ENCODE data around the gene RAB17. TPM values are rescaled to one million over a fixed set of nuclear protein-coding genes. Genes with fewer than 3 reads are reported as not detected.
"Not testable (repeated sequence)": the region's sequence is repeated elsewhere in the genome, so short reads cannot be mapped to it uniquely, and the experiment has no call there.

RAB17 gene
- total RNA-seq, 2 experiments from 2014 or later: 0.31 to 0.40 TPM

- H3K4me3 Mint-ChIP-seq: no peak overlapping the region
- no peaks in the 10 kb centered on the region for H3K36me3 Mint-ChIP-seq
- no peaks in the 10 kb centered on the region for H3K4me1 Mint-ChIP-seq
- H3K27ac Mint-ChIP-seq: no peak overlapping the region
- no peaks in the 10 kb centered on the region for H3K27me3 Mint-ChIP-seq
- no peaks in the 10 kb centered on the region for H3K9me3 Mint-ChIP-seq
- no peak for DNase-seq
These were observed 6.9 kb upstream of the RAB17 start for GRCh38 chr2:237597196-237598145.

DNA sequence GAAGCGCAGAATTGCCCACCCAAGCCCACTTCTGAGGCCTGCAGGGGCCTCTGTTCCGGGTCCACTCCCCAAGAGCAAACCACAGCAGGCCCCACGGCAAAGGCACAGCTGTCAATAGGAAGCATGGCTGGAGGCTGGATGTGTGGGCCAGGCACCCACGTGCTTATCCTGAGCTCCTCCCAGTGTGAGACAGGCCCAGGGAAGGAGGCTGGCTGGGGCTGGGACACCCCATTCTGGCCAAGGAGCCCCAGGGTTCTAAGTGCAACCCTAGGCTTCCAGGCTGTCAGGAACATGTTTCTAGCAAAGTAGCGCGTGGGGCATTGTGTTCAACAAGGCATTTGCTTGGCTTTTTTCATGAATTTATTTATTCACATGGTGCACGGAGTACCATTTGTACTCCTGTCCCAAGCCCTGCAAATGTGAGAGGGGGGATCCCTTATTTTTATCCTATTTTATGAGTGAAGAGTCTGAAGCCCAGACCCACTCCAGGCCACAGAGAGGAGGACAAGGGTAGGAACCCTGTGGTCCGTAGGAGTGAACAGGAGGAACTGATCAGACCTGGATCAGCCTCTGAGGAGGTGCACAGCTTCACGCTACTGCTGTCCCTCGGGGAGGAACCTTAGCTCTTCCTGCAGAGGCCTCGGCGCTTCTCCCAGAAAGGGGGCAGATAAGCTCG lies 6.1 kb upstream of the RAB17 start:
- Mint-ChIP-seq H3K4me3 (no peak overlapping the region), H3K27ac (no peak overlapping the region), H3K4me1 (peaks cover under 1% of the 10 kb centered on the region), H3K36me3 (no peaks in the 10 kb centered on the region), H3K9me3 (no peaks in the 10 kb centered on the region), H3K27me3 (no peaks in the 10 kb centered on the region)
- DNase-seq: no peak

DNA sequence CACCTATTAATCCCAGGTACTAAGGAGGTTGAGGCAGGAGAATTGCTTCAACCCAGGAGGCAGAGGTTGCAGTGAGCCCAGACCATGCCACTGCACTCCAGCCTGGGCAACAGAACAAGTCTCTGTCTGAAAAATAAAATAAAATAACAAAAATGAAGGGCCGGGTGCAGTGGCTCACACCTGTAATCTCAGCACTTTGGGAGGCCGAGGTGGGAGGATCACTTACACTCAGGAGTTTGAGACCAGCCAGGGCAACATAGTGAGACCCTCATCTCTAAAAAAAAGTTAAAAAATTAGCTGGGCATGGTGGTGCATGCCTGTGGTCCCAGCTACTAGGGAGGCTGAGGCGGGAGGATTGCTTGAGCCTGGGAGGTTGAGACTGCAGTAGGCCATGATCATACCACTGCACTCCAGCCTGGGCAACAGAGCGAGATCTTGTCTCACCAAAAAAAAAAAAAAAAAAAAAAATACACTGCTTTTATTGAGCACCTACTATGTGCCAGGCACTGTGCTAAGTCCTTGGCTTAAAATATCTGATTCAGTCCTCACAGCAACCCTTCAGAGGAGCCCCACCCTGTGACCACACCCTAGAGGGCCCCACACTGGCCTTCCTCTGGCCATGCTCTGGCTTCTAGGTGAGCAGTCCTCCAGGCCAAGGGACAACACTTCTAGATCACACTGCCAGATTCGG lies 5.4 kb upstream of the RAB17 start:
- not testable (repeated sequence) for H3K27ac Mint-ChIP-seq, DNase-seq, H3K36me3 Mint-ChIP-seq, H3K4me1 Mint-ChIP-seq, H3K9me3 Mint-ChIP-seq, H3K4me3 Mint-ChIP-seq, H3K27me3 Mint-ChIP-seq

DNA sequence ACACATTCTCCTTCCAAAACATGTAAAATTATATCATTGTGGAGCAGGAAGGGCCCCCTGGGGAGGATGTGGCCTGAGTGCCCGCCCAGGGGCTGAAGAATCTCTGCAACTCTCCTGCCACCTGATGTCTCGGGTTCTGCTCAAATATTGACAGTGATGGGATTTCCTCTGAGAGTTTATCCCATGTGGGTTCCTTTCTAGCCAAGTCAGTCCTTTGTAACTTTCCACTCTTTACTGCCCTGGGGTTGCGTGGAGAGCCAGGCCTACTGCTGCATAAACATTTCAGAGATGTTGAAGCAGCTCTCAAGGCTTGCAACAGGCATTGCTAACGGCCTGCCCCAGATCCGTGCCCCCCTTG lies 4.0 kb upstream of the RAB17 start:
- H3K9me3 Mint-ChIP-seq: no peaks in the 10 kb centered on the region

DNA sequence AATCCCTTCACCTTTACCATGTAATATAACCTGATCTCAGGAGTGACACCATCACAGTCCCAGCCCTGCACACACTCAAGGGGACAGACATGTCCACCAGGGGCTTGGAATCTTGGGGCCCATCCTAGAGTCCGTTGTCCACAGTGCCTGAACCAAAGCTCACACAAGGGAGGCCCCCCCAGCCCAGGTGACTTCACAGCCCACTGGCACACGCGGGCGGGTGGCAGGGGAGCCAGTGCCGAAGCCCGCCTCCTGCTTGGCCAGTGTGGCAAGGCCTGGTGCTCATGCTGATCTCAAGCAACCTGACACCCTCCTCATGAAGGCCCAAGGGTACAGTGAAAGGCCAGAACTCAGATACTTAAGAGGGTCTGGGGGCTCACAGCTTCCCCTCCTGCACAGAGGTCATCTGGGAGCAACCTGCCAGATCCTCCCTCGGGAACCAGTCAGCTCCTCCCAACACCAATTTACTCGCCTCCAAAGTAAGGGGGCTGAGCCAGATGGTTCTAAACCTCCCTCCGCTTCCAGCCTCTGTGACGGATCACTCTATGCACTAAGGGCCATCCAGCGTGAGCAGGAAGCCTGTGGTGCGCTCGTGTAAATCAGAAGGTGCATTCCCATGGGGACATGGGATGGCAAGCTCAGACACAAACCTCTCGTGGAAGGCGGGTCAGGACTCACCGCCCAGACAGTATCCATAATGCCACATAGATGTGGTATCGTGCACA lies 3.2 kb upstream of the RAB17 start:
- Mint-ChIP-seq H3K27ac (no peak overlapping the region), H3K4me1 (peaks cover 11% of the 10 kb centered on the region)

More for the DNA sequence above, 4.0 kb upstream of the RAB17 start:
- peaks cover 11% of the 10 kb centered on the region for H3K4me1 Mint-ChIP-seq
- no peaks in the 10 kb centered on the region for H3K36me3 Mint-ChIP-seq
- no peak overlapping the region for H3K27ac Mint-ChIP-seq
- H3K27me3 Mint-ChIP-seq: no peaks in the 10 kb centered on the region
- H3K4me3 Mint-ChIP-seq: no peak overlapping the region
- DNase-seq: no peak

GRCh38 chr2:237593036-237593435 lies 2.5 kb upstream of the RAB17 start:
- H3K4me3 Mint-ChIP-seq: no peak overlapping the region
- no peak overlapping the region for H3K27ac Mint-ChIP-seq
- no peaks in the 10 kb centered on the region for H3K27me3 Mint-ChIP-seq
- DNase-seq: no peak
- no peaks in the 10 kb centered on the region for H3K9me3 Mint-ChIP-seq
- peaks cover 11% of the 10 kb centered on the region for H3K4me1 Mint-ChIP-seq
- no peaks in the 10 kb centered on the region for H3K36me3 Mint-ChIP-seq

More for the DNA sequence above, 3.2 kb upstream of the RAB17 start:
- no peaks in the 10 kb centered on the region for H3K36me3 Mint-ChIP-seq
- H3K9me3 Mint-ChIP-seq: no peaks in the 10 kb centered on the region
- no peak overlapping the region for H3K4me3 Mint-ChIP-seq
- no peak for DNase-seq
- H3K27me3 Mint-ChIP-seq: no peaks in the 10 kb centered on the region

- H3K36me3 Mint-ChIP-seq: no peaks in the 10 kb centered on the region
- DNase-seq: no peak
- peaks cover 11% of the 10 kb centered on the region for H3K4me1 Mint-ChIP-seq
- no peaks in the 10 kb centered on the region for H3K27me3 Mint-ChIP-seq
- no peak overlapping the region for H3K27ac Mint-ChIP-seq
- H3K9me3 Mint-ChIP-seq: no peaks in the 10 kb centered on the region
- no peak overlapping the region for H3K4me3 Mint-ChIP-seq
These were observed 2.0 kb upstream of the RAB17 start for GRCh38 chr2:237592425-237592980.

- H3K27me3 Mint-ChIP-seq: no peaks in the 10 kb centered on the region
- peak overlapping the region; percentile 8 for H3K27ac Mint-ChIP-seq
These were observed 777 bp upstream of the RAB17 start for GRCh38 chr2:237591141-237591881.

DNA sequence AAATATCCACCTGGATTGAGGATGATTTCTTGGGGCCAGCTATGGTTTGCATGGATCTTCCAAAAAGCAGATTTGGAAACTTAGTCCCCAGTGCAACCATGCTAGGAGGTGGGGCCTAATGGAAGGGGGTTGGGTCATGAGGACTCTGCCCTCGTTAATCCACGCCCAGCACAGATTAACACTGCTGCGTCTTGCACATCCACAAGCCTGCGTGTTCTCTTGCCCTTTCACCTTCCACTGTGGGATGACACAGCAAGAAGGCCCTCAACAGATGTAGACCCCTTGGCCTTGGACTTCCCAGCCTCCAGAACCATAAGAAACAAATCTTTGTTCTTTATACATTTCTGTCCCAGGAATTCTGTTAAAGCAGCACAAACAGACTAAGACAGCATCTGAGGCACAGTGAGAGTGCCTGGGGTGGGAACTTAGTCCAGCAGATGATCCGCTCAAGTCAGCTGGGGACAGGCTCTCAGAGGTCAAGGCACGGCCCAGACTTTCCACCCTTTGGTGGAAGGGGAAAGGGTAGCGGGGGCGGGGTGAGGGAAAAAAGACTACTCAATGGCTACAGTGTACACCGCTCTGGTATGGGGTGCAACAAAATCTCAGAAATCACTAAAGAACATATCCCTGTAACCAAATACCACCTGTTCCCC lies 2.4 kb downstream of the RAB17 start:
- H3K9me3 Mint-ChIP-seq: no peaks in the 10 kb centered on the region
- no peaks in the 10 kb centered on the region for H3K36me3 Mint-ChIP-seq
- no peak overlapping the region for H3K27ac Mint-ChIP-seq
- H3K27me3 Mint-ChIP-seq: no peaks in the 10 kb centered on the region
- peaks cover 11% of the 10 kb centered on the region for H3K4me1 Mint-ChIP-seq
- H3K4me3 Mint-ChIP-seq: no peak overlapping the region
- DNase-seq: no peak

More at GRCh38 chr2:237591141-237591881, 777 bp upstream of the RAB17 start:
- peaks cover 11% of the 10 kb centered on the region for H3K4me1 Mint-ChIP-seq
- no peaks in the 10 kb centered on the region for H3K9me3 Mint-ChIP-seq
- DNase-seq: no peak
- no peaks in the 10 kb centered on the region for H3K36me3 Mint-ChIP-seq
- no peak overlapping the region for H3K4me3 Mint-ChIP-seq

GRCh38 chr2:237585590-237586221 lies 4.8 kb downstream of the RAB17 start:
- H3K27ac Mint-ChIP-seq: no peak overlapping the region

DNA sequence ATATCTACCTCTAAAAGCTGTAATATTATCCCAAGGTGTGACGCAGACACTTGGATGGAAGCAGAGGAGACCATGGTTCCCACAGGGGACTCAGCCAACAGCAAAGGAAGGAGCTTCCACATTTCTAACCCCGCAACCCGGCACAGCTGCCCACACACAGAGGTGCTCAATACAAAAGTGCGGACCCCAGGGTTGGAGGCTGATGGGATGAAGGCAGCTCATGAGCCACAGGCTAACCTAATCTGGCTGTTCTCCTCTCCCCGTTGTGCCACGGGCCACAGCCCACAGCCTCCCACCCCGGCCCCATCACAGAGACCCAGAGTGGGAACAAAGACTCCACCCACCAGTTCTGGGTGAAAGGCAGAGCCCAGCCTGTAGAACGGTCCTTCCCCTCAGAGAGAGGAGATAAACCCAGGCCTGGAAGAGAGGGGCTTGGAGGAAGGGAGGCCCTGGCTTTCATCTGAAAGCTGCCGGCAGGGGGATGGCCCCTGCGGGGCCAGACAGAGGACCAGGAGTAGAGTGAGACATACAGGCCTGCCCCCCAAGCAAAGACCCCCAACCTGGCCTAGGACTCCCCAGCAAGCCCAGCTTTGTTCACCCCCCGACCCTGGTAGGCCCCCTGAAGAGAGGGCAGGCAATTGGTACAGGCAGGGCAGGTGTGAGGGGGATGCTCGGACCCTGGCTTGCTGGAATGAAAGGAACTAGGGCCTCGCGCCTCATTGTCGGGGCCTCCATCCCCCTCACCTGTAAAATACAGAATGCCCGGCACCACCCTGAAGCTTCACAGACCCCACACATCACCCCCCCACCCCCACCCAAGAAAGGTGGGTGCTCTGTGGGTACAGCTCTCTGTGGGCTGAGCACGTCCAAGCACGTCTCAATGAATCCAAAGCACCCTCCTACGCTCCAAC lies 6.9 kb downstream of the RAB17 start:
- no peak for DNase-seq
- H3K4me1 Mint-ChIP-seq: peaks cover 4% of the 10 kb centered on the region
- H3K4me3 Mint-ChIP-seq: no peak overlapping the region
- H3K27ac Mint-ChIP-seq: no peak overlapping the region
- no peaks in the 10 kb centered on the region for H3K36me3 Mint-ChIP-seq
- H3K9me3 Mint-ChIP-seq: no peaks in the 10 kb centered on the region
- H3K27me3 Mint-ChIP-seq: no peaks in the 10 kb centered on the region

More at GRCh38 chr2:237585590-237586221, 4.8 kb downstream of the RAB17 start:
- H3K4me1 Mint-ChIP-seq: peaks cover 6% of the 10 kb centered on the region
- no peaks in the 10 kb centered on the region for H3K9me3 Mint-ChIP-seq
- DNase-seq: no peak
- no peaks in the 10 kb centered on the region for H3K27me3 Mint-ChIP-seq
- H3K36me3 Mint-ChIP-seq: no peaks in the 10 kb centered on the region
- no peak overlapping the region for H3K4me3 Mint-ChIP-seq

Measured in activated naive CD8-positive, alpha-beta T cell treated with anti-CD3 and anti-CD28 coated beads for 36 hours (primary cell).